ENCODE results near the gene TDP1.
"Not testable (repeated sequence)": the region's sequence is repeated elsewhere in the genome, so short reads cannot be mapped to it uniquely, and the experiment has no call there.

TDP1 gene

DNA sequence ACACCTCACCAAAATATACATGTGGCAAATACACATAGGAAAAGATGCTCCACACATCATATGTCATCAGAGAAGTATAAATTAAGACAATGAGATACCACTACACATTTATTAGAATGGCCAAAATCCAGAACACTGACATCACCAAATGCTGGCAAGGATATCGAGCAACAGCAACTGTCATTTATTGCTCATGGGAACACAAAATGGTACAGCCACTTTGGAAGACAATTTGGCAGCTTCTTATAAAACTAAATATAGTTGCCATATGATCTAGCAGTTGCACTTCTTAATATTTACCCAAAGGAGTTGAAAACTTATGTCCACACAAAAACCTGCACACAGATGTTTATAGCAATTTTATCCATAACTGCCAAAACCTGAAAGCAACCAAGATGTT, 99.1 kb downstream of the TDP1 start:
- no peak for DNase-seq

DNA sequence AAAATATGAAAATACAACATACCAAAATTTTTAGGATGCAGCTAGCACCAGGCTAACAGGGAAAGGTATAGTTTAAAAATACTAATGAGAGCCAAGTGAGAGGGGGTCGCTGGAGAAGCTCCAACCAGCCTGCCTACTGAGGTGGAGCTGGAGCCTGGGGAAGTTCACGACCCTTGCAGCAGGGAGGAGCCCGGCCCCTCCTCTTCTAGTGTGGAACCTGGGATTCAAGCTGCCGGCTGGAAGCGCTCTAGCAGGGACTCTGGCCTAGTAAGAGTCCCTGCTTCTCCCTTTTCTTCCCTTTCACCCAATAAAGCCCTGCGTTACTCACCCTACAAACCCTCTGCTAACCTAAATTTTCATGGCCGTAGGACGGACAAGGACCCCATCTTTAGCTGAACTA, 101.1 kb downstream of the TDP1 start:
- DNase-seq = no peak

DNA sequence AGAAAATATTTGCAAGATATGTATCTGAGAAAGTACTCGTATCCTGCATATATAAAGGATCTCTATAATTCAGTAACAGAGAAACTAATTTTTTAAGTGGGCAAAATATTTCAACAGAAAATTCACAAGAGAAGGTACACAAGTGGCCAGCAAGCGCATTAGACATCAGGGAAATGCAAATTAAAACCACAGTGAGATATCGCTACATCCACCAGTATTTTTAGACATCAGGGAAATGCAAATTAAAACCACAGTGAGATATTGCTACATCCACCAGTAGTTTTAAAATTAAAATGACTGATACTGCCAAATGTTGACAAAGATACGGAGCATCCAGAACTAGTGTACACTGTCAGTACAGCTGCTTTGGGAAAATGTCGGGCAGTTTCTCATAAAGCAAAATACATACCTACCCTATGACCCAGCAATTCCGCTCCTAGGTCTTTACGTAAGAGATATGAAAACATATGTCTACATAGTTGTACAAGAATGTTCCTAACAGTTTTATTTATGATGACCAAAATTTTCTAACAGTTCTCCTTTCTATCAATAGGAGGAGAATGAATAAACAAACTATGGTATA, 103.2 kb downstream of the TDP1 start:
- DNase-seq = no peak

DNA sequence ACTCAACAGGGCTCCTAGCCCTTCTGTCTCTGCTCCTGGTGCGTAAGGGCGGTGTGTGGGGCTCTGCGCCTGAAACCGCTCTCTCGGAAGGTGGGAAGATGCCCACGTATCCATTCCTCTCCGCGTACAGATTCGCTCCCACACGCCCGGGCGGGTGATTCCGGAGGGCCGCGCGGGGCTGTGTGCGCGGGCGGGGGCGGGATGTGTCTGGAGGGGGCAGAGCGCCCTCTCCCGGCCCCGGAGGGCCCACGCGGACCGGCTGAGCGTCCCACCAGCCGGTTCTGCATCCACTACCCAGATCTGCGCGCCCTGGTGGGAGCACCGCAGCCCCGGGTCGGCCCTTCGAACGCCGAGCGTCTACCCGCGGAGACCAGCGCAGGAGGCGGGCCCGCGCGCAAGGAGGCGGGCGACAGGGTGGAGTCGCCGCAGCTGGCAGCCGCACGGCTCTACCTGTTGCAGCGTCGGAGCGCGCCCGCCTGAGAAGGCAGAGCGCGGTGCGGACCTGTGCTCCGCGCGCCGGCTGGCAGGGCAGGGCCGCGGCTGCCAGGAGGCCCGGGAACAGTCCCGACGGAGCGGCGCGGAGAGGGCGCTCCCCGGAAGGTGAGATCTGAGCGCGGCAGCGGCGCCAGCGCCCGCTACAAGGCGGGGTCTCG, 104.7 kb downstream of the TDP1 start:
- DNase-seq = peak; percentile 13

DNA sequence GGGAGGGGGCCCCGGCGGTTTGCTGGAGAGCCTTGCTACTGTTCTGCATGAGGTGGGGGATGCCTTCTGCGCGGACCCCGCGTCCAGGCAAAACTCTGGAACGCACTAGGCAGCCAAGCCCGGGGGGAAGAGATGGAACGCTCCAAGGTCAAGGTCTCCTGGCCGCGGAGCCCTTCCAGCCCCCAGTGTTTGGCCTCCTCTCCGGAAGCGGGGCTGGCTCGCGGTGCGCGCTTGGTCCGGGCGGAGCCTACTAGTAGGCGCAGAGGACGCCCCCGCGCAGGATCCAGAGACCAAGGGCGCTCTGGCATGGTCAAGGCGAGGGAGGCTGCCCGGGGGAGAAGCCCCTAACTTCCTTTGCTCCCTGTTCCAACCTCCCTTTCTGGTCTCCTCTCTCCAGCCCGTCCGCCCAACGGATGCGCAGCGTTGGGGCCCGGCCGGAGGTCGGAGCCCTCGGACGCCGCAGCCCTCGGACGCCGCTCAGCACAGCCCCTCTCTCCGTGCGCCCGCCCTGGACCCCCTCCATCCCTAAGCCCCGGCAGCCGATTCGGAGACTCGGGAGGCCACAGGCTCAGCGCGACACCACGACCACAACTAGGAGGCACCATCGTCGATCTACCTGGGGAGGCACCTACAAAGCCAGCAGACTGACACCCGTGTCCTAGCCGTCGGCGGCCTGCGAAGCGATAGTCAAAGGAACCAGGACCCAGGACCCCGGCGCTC, 105.4 kb downstream of the TDP1 start:
- no peak for DNase-seq

DNA sequence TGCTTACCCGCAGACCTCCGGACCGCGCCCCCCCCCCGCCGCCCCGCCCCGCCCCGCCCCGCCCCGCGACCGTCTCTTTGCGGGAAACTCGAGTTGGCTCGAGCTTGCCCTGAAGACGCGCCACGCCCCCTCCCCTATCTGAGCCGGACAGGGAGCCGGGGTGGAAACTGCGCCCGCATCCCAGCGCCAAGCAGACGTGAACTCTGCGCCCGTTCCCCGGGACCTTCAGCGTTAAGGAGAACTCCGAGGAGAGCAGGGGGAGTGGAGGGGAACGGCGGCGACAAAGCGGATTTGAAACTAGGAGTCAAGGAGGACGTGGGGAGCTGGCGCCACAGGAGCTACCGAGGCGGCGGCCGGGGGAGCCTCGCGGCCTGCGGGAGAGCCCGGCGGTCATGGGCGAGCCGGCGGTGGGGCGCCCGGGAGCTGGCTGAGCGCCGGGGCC, 106.0 kb downstream of the TDP1 start, which contains the start of gene KCNK13:
KCNK13 (plus strand) TSS at position 310 of the 442 bp plus-strand sequence. CDS start 212 bp downstream, outside the sequence.
- DNase-seq = no peak

DNA sequence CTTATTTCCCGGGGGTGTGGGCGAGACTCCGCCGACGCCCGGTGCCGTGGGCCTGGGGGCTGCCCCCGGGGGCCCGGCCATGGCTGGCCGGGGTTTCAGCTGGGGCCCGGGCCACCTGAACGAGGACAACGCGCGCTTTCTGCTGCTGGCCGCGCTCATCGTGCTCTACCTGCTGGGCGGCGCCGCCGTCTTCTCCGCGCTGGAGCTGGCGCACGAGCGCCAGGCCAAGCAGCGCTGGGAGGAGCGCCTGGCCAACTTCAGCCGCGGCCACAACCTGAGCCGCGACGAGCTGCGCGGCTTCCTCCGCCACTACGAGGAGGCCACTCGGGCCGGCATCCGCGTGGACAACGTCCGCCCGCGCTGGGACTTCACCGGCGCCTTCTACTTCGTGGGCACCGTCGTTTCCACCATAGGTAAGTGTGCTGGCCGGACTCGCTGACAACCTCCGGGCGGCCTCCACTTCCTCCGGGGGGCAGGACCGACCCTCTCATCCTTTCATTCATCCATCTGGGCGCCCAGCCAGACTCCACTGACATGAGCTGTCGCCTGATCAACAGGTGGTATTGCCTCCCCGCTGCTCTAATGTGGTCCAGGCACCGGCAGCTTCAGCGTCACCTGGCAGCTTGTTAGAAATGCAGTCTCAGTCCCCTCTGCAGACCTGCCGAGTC, 106.5 kb downstream of the TDP1 start:
- DNase-seq = no peak

DNA sequence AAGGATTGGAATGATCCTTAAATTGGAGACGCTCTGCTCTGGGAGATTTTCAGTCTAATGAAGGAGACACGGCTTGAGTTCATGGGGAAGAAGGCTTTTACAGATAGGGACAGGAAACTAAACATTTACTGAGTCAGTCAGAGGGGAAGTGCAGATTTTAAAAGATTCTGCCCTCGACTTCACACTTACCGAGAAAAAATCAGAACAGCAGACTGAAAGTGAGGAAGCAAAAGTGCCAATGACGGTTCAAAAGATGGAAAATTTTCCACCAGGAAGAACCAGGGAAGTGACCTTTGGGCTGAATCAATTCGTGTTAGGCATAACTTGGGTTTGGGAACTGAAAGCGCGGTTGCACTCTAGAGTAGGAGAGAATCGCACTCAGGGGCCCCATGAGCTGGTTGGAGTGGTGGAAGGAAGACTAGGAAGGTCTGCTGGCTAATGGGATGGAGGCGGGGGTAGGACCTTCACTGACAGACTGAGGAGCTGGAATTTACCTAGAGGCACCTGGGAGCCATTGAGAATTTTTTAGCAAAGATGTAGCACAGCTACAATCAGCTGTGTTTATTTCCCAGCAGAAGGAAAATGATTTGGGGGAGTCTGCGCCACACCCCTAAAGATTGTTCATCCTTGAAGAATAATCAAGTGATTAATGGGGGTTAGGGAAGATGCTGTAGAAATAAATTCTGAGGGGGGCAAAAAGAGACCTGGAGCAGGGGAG, 107.3 kb downstream of the TDP1 start:
- DNase-seq = no peak

DNA sequence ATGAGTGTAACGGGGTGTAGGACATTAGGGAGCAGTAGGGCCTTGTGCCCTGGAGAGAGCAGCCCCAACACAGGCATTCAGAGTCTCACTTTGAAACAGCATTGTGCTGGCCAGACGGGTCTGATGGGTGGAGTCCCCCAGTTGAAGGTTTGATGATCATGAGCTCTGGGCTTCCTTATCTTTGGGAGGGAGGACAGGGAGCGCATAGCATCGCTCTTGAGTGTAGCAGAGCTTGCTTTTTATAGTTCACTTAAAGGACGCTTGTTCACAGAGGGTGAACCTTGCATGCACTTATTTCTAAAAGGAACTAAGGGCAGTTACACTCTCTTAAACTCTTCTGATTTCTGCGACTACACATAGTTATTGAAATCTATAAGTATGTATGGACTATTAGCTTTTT, 116.6 kb downstream of the TDP1 start:
- no peak for DNase-seq

DNA sequence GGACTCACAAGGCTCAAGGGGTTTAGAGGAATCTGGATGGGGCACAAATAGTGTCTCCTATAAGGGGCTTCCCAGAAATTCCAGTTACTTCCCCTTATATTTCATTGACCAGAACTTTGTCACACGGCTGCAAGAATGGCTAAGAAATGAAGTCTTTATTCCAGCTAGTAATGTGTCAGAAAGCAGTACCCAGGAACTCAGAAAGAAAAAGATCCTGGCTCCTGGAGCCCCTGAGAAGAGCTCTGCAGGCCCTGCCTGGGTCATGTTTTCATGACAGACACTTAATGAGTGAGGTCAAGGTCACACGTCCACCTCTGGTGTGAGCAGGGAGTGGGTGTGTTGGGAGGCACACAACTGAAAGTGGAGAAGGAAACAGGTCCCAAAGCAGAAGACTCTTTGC, 123.8 kb downstream of the TDP1 start:
- no peak for DNase-seq

DNA sequence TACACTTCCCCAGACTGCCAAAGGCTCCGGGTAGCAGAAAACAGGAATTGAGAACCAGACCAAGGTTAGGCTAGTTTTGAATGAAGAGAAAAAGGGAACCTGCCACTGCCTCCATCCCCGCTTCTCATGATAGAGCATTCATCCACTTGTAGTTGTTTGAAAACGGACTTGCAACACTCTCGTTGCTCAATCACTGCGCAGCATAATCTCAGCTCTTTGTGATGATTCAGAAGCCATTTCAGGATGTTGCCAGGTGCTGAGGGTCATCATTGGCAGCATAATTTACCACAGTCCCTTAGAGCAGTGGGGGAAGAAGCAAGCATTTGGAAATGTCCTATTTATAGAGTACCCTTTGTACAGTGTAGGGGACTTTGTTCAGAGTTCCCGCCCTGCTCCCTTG, 131.7 kb downstream of the TDP1 start:
- no peak for DNase-seq

DNA sequence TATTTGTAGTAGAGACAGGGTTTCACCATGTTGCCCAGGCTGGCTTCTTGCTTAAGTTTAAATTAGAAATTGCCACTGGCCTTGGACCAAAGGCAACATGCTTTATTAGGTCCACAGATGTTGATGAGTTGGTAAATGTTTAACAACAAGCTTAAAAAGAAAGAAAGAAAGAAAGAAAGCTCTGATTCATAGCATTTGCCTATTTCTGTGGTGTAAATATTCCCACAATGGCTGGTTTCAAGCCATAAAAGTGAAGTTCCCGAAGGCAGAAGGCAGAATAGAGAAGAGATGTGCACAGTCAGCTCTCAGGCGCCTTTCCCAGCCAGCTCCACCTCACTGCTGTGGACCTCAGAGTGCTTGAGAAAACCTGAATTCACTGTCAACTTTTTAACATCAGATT, 132.4 kb downstream of the TDP1 start:
- no peak for DNase-seq

DNA sequence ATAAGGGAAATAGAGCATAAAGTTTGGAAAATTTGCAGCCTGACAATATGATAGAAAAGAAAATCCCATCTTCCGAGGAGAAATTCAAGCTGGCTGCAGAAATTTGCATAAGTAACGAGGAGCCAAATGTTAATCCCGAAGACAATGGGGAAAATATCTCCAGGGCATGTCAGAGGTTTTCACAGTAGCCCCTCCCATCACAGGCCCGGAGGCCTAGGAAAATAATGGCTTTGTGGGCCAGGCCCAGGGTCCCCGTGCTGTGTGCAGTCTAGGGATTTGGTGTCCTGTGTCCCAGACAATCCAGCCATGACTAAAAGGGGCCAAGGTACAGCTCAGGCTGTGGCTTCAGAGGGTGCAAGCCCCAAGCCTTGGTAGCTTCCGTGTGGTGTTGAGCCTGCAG, 133.8 kb downstream of the TDP1 start:
- not testable (repeated sequence) for DNase-seq

DNA sequence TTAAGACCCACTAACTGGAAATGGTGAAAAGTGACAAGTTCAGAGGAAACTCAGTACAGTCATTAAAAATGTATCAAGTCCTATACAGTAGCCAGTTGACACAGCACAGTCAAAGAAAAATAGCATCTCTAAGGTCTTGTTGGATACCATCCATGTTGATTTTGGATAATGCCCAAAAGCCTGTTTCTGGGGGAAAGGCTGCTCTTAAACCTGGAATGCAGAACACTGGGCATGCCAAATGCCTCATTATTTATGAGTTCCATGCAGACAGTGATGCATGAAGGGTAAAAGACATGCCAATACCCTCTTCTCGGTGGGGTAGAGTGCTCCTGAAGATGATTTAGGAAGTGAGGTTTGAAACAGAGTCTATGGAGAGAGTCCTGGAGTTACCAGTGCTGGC, 135.7 kb downstream of the TDP1 start:
- no peak for DNase-seq

DNA sequence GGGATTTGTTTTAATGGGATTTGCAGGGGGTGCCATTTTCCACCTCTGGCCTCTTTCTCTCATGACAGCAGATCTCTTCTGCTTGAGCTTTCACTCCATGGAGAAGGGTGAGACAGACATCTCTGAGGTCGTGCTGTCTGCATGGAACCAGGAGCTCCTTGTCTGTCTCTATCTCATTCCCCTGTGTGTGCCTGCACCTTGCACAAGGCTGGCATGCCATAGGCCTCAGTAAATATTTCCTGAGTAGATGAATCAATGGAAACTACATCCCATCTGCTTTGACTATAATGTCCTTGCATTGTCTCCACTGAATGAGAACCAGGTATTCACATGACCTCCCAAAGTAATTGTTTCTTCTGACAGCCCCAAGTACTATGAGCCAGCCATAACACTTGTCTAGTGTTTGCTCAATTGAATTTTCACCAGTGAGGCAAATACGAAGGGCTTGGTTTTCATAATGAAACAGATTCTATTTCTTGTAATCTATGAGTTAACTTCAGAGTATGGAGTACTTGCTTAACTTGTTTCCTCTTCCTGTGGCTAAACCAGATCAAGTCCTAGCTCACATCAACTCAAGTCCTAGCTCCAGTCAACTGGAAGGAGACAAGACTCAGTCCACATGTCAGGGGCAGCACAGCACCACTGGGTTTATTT, 138.3 kb downstream of the TDP1 start:
- no peak for DNase-seq

Measured in cortex of kidney (tissue), 1 donor.